Sigmoid colon (tissue), 4 donors: ENCODE measurements around the gene AP3B2.

ENCODE experiments used
- CTCF ChIP-seq, 4 experiments: fragments of 450-650 bp in 3 of 4; fragments of 200-600 bp in 1 of 4; IDR thresholded peaks; one replicate each; pipeline ENCODE4 v1.5.1; 2016 to 2019; ENCODE audit warnings: antibody characterized with exemption in 4 of 4, mild to moderate bottlenecking in 3 of 4, moderate library complexity in 2 of 4
- POLR2A ChIP-seq, 2 donors: fragments of 450-650 bp; IDR thresholded peaks; one replicate each; pipeline ENCODE4 v1.6.1; 2016; ENCODE audit warnings: antibody characterized with exemption in 2 of 2, mild to moderate bottlenecking in 2 of 2, moderate library complexity in 2 of 2
- POLR2AphosphoS5 ChIP-seq, 4 donors: sonication (generic); formaldehyde crosslinking; IDR thresholded peaks; one replicate each; pipeline ENCODE4 v1.6.1; 2017; ENCODE audit warnings: antibody characterized with exemption in 4 of 4

GRCh38 chr15:82715003-82715402 lies 5.3 kb upstream of the AP3B2 start:
- TF ChIP-seq CTCF (IDR thresholded peaks at IDR 0.05) (no peak), POLR2A (IDR thresholded peaks at IDR 0.05) (no peak), POLR2AphosphoS5 (IDR thresholded peaks at IDR 0.05) (no peak)
